Measurements from ENCODE around the gene MRNIP. TPM values are rescaled to one million over a fixed set of nuclear protein-coding genes. Genes with fewer than 3 reads are reported as not detected.

MRNIP gene
- polyA plus RNA-seq, 4 donors: 28.4 to 50.3 (median 33.7) TPM

GRCh38 chr5:179806250-179807048, 52.2 kb downstream of the MRNIP start, which contains the start of gene MGAT4B:
MGAT4B (minus strand) TSS chr5:179806866; CDS start chr5:179806583, 283 bp downstream.
- DNase-seq (ENCODE audit: low read depth in 4 of 4, low spot score in 3 of 4): no peak

GRCh38 chr5:179805529-179806249, 52.9 kb downstream of the MRNIP start:
- DNase-seq (ENCODE audit: low read depth in 4 of 4, low spot score in 3 of 4): no peak

- no peak for DNase-seq (ENCODE audit: low read depth in 4 of 4, low spot score in 3 of 4)
These were observed 53.5 kb downstream of the MRNIP start for GRCh38 chr5:179805070-179805528.

GRCh38 chr5:179804555-179804947, 54.1 kb downstream of the MRNIP start:
- DNase-seq (ENCODE audit: low read depth in 4 of 4, low spot score in 3 of 4): no peak

- no peak for DNase-seq (ENCODE audit: low read depth in 4 of 4, low spot score in 3 of 4)
These were observed 54.7 kb downstream of the MRNIP start for GRCh38 chr5:179803651-179804554.

- DNase-seq (ENCODE audit: low read depth in 4 of 4, low spot score in 3 of 4): no peak
These were observed 55.6 kb downstream of the MRNIP start for GRCh38 chr5:179802950-179803562.

- DNase-seq (ENCODE audit: low read depth in 4 of 4, low spot score in 3 of 4): no peak
These were observed 56.3 kb downstream of the MRNIP start for GRCh38 chr5:179802207-179802883.

GRCh38 chr5:179801304-179802206, 57.1 kb downstream of the MRNIP start:
- no peak for DNase-seq (ENCODE audit: low read depth in 4 of 4, low spot score in 3 of 4)

- no peak for DNase-seq (ENCODE audit: low read depth in 4 of 4, low spot score in 3 of 4)
These were observed 57.9 kb downstream of the MRNIP start for GRCh38 chr5:179800696-179801201.

- no peak for DNase-seq (ENCODE audit: low read depth in 4 of 4, low spot score in 3 of 4)
These were observed 58.4 kb downstream of the MRNIP start for GRCh38 chr5:179800071-179800695.

GRCh38 chr5:179799644-179799973, 59.0 kb downstream of the MRNIP start:
- no peak for DNase-seq (ENCODE audit: low read depth in 4 of 4, low spot score in 3 of 4)

GRCh38 chr5:179798771-179799643, 59.6 kb downstream of the MRNIP start:
- no peak for DNase-seq (ENCODE audit: low read depth in 4 of 4, low spot score in 3 of 4)

GRCh38 chr5:179798144-179798770, 60.4 kb downstream of the MRNIP start:
- DNase-seq (ENCODE audit: low read depth in 4 of 4, low spot score in 3 of 4): no peak

GRCh38 chr5:179797741-179798140, 60.9 kb downstream of the MRNIP start:
- DNase-seq (ENCODE audit: low read depth in 4 of 4, low spot score in 3 of 4): no peak

- DNase-seq (ENCODE audit: low read depth in 4 of 4, low spot score in 3 of 4): no peak
These were observed 61.6 kb downstream of the MRNIP start for GRCh38 chr5:179796877-179797608.

Measured in left renal pelvis (tissue), 4 donors.